Smooth muscle cell (in vitro differentiated cells): Measurements from ENCODE around the gene ATP6V1C2. TPM values are rescaled to one million over a fixed set of nuclear protein-coding genes. Genes with fewer than 3 reads are reported as not detected.

Experiments used
- DNase-seq: peaks from one replicate; lab custom pipeline; 2025; ENCODE audit not compliant: unreplicated experiment; lab: John Stamatoyannopoulos, UW
- H2AFZ ChIP-seq: fragments of 200-600 bp; sonication (generic); 2 replicates; pipeline ENCODE4 v1.6.0; 2016; ENCODE audit warnings: antibody characterized with exemption, low read depth, mild to moderate bottlenecking
- H3F3A ChIP-seq: fragments of 200-600 bp; sonication (generic); 2 replicates; pipeline ENCODE4 v1.6.0; 2017; ENCODE audit warnings: antibody characterized with exemption, low read depth
- H3K27ac ChIP-seq: fragments of 200-600 bp; sonication (generic); 2 replicates; pipeline ENCODE4 v1.5.1; 2016; ENCODE audit warnings: low read depth, mild to moderate bottlenecking
- H3K27me3 ChIP-seq: fragments of 200-600 bp; sonication (generic); 2 replicates; pipeline ENCODE4 v1.6.1; 2016; ENCODE audit warnings: low read depth, mild to moderate bottlenecking
- H3K36me3 ChIP-seq: fragments of 200-600 bp; sonication (generic); 2 replicates; pipeline ENCODE4 v1.5.1; 2016; ENCODE audit warnings: low read depth
- H3K4me1 ChIP-seq: fragments of 200-600 bp; sonication (generic); 2 replicates; pipeline ENCODE4 v1.5.1; 2016; ENCODE audit warnings: low read depth
- H3K4me2 ChIP-seq: fragments of 200-600 bp; sonication (generic); 2 replicates; pipeline ENCODE4 v1.6.0; 2016; ENCODE audit warnings: mild to moderate bottlenecking
- H3K4me3 ChIP-seq: fragments of 200-600 bp; sonication (generic); 2 replicates; pipeline ENCODE4 v1.5.1; 2016; ENCODE audit warnings: mild to moderate bottlenecking
- H3K79me2 ChIP-seq: fragments of 200-600 bp; sonication (generic); 2 replicates; pipeline ENCODE4 v1.6.0; 2016; ENCODE audit warnings: low read depth, mild to moderate bottlenecking
- H3K9ac ChIP-seq: fragments of 200-600 bp; sonication (generic); 2 replicates; pipeline ENCODE4 v1.6.0; 2016; ENCODE audit warnings: low read depth
- H3K9me3 ChIP-seq: fragments of 200-600 bp; sonication (generic); replicated peaks from 2 replicates; pipeline ENCODE4 v1.5.1; 2016; ENCODE audit warnings: low read depth
- H4K20me1 ChIP-seq: fragments of 200-600 bp; sonication (generic); 2 replicates; pipeline ENCODE4 v1.6.0; 2016; ENCODE audit warnings: low read depth
- WGBS: methylation state at CpG from one replicate; pipeline ENCODE4 v1.1.7; 2016; ENCODE audit warnings: low lambda C conversion rate; 5-methylcytosine and 5-hydroxymethylcytosine counted together
- polyA plus RNA-seq: library from polyadenylated mRNA; unstranded; fragments of >200 nt; fragmentation: Nextera tagmentation; extraction: Ambion mirVana; gene quantifications from 2 replicates; pipeline ENCODE4 v1.2.1, GENCODE V29; 2016
- total RNA-seq: library from RNA; depleted of rRNA; stranded (reverse); fragments of >200 nt; gene quantifications from 2 replicates; pipeline ENCODE4 v1.2.3, GENCODE V29; 2014
- TF ChIP-seq, protein P1 (sequence below): fragments of 200-600 bp; sonication (generic); IDR thresholded peaks from 2 replicates; pipeline ENCODE4 v1.5.1; 2017; ENCODE audit warnings: borderline replicate concordance, mild to moderate bottlenecking, antibody characterized with exemption; ENCODE audit not compliant: insufficient read depth, poor library complexity, severe bottlenecking

The ATP6V1C2 gene
- total and polyA plus RNA-seq, 2 experiments from 2014 or later, result 0.53 to 1.5 TPM

DNA sequence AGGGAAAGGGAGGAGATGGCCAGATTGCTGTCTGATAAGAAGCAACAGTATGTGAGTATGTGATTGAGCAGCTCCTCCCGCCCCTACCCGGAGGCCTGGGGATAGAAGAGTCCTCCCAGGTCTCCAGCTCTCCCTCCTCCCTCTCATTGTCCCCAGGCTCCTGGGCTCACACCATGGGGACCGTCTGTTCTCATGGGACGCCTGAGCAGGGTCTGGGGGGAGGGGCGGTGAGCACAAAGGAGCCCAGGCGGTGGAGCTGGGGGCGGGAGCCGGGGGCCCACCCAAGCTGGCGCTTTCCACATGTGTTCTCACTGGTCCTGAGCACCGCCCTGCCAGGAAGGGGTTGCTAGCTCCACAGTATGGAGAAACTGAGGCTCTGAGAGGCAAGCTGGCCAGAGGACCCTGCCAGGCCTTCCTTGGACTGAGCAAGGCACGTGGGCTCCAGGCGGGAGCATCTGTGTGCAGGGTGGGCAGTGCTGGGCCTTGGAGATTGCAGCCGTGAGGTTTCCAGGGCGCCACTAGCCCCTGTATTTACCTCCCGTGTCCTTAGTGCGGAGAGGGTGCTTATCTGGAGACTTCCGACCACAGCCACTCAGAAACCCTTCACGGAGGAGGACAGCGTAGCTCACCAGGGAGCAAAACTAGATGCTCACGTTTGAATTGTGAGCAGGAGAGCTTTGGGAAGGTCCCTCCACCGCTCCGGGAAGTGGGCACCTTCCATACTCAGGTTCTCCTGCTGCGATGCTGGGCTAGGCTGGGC lies 53.8 kb downstream of the ATP6V1C2 start:
- no peaks in the 10 kb centered on the region for H3K79me2 ChIP-seq
- H3K4me1 ChIP-seq, result no peaks in the 10 kb centered on the region
- no peaks in the 10 kb centered on the region for H3K9me3 ChIP-seq
- H2AFZ ChIP-seq, result no peak overlapping the region
- no peak overlapping the region for H3K27ac ChIP-seq
- no peak overlapping the region for H3K9ac ChIP-seq
- no peak overlapping the region for H3K4me2 ChIP-seq
- DNase-seq, result no peak
- H3F3A ChIP-seq, result no peaks in the 10 kb centered on the region
- no peaks in the 10 kb centered on the region for H3K27me3 ChIP-seq
- no peak overlapping the region for H3K4me3 ChIP-seq
- no peaks in the 10 kb centered on the region for H3K36me3 ChIP-seq
- TF ChIP-seq, protein P1, sequence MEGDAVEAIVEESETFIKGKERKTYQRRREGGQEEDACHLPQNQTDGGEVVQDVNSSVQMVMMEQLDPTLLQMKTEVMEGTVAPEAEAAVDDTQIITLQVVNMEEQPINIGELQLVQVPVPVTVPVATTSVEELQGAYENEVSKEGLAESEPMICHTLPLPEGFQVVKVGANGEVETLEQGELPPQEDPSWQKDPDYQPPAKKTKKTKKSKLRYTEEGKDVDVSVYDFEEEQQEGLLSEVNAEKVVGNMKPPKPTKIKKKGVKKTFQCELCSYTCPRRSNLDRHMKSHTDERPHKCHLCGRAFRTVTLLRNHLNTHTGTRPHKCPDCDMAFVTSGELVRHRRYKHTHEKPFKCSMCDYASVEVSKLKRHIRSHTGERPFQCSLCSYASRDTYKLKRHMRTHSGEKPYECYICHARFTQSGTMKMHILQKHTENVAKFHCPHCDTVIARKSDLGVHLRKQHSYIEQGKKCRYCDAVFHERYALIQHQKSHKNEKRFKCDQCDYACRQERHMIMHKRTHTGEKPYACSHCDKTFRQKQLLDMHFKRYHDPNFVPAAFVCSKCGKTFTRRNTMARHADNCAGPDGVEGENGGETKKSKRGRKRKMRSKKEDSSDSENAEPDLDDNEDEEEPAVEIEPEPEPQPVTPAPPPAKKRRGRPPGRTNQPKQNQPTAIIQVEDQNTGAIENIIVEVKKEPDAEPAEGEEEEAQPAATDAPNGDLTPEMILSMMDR, result no peak
- 85% methylated on average over 23 of the region's 23 CpGs for WGBS
- H4K20me1 ChIP-seq, result peaks cover 7% of the 10 kb centered on the region

DNA sequence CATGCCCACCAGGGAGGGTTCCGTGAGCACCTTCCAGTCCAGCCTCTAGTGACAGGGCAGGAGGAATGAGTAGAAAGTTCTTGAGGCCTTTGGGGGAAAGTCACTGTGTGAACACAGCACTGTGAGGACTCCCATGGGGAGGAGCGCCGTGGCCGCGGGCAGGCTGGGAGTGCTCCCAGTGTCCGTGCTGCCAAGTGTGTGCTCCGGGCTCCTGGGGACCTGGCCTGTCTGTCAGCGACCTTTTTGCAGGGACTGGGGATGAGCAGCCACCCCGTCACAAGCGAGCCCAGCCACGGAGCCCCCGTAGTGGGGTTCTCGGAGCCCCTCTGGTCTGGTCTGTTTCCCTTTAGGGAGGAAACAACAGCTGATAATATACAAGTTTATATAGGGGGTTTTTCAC lies 54.4 kb downstream of the ATP6V1C2 start:
- H3K79me2 ChIP-seq, result no peaks in the 10 kb centered on the region

DNA sequence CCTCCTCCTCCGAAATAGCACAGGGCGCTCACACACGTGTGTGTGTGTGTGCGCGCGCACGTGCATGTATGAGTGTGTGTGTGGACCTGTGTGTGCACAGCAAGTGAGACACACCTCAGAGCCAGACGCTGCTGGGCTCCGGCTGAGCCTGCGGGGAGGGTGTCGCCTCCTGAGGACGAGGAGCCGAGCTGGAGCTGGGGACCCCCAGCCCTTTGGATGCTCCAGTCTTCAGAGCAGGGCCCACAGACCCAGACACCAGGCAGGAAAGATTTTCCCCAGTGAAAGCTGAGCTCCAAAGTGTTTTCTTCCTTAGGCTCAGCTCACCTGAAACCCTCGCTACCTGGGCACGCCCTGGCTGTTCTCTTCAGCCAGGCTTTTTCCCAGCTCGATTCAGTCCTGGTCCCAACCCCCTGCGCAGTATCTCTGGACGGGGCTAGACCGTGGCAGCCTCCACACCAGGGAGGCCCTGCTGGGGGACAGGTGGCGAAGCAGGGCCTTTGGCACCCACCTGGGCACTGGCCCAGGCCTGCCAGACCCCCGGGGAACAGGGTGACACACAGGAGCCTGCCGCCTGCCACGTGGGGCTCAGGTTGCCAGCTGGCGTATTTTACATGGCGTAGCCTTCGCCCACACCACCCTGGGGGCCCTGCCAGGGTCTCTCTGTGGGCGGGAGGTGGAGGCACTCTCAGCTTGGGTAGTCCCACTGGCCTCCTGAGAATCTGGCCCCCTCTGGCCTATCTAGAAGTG lies 55.0 kb downstream of the ATP6V1C2 start:
- H3K4me1 ChIP-seq, result no peaks in the 10 kb centered on the region
- DNase-seq, result no peak
- H3K9me3 ChIP-seq, result no peaks in the 10 kb centered on the region
- H2AFZ ChIP-seq, result no peak overlapping the region
- no peaks in the 10 kb centered on the region for H3K36me3 ChIP-seq
- no peak overlapping the region for H3K9ac ChIP-seq
- no peaks in the 10 kb centered on the region for H3F3A ChIP-seq
- H3K4me3 ChIP-seq, result no peak overlapping the region
- no peaks in the 10 kb centered on the region for H3K79me2 ChIP-seq
- H4K20me1 ChIP-seq, result peaks cover 11% of the 10 kb centered on the region
- H3K27me3 ChIP-seq, result no peaks in the 10 kb centered on the region
- no peak overlapping the region for H3K27ac ChIP-seq
- TF ChIP-seq, protein P1, result no peak
- 97% methylated on average over 27 of the region's 27 CpGs for WGBS
- H3K4me2 ChIP-seq, result no peak overlapping the region

More for the DNA sequence above, 54.4 kb downstream of the ATP6V1C2 start:
- no peak overlapping the region for H3K27ac ChIP-seq
- no peaks in the 10 kb centered on the region for H3K4me1 ChIP-seq
- H3K4me3 ChIP-seq, result no peak overlapping the region
- H3K36me3 ChIP-seq, result no peaks in the 10 kb centered on the region
- DNase-seq, result no peak
- H3K27me3 ChIP-seq, result no peaks in the 10 kb centered on the region
- no peak overlapping the region for H2AFZ ChIP-seq
- no peak overlapping the region for H3K9ac ChIP-seq
- 94% methylated on average over 13 of the region's 13 CpGs for WGBS
- no peak overlapping the region for H3K4me2 ChIP-seq
- H4K20me1 ChIP-seq, result peaks cover 11% of the 10 kb centered on the region
- TF ChIP-seq, protein P1, result no peak
- H3K9me3 ChIP-seq, result no peaks in the 10 kb centered on the region
- H3F3A ChIP-seq, result no peaks in the 10 kb centered on the region
